ENCODE data around the gene BUD23. TPM values are rescaled to one million over a fixed set of nuclear protein-coding genes. Genes with fewer than 3 reads are reported as not detected.

Gene BUD23
- total RNA-seq, 1 donor from 2014 or later: 74.8 TPM

DNA sequence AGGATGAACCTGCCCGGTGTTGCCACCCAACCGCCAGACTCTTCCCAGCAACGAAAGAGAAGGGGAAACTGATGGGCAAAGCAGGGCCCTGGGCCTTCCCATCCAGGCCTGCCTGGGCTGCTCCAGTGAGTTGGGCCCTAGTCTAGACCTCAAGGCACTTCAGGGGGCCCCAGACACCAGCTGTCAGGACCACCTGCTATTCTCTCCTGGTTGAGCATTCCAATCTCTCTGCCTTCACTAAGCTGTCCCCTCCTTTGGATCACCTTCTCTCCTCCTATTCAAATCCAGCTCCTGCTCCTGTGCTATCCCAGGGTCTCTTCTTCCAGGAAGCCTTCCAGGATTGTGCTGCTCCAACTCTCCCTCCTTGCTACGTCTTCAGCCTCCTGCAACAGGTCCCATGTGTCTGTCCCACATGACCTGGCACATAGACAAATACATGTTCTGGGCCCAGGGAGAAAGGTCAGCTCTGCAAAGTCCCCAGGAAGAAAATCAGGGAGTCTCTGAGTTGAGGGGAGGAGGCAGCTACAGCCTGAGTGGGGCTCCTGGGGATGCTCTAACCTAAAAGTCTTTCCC lies 33.0 kb downstream of the BUD23 start:
- DNase-seq (no peak), ATAC-seq (ENCODE audit: low read depth) (no peak)
- CTCF ChIA-PET: no interaction called here
- peaks cover 21% of the 10 kb centered on the region for H3K4me1 Mint-ChIP-seq
- no peak overlapping the region for H3K4me3 Mint-ChIP-seq
- no peaks in the 10 kb centered on the region for H3K36me3 Mint-ChIP-seq (ENCODE audit: low read depth)
- TF ChIP-seq, protein P1, sequence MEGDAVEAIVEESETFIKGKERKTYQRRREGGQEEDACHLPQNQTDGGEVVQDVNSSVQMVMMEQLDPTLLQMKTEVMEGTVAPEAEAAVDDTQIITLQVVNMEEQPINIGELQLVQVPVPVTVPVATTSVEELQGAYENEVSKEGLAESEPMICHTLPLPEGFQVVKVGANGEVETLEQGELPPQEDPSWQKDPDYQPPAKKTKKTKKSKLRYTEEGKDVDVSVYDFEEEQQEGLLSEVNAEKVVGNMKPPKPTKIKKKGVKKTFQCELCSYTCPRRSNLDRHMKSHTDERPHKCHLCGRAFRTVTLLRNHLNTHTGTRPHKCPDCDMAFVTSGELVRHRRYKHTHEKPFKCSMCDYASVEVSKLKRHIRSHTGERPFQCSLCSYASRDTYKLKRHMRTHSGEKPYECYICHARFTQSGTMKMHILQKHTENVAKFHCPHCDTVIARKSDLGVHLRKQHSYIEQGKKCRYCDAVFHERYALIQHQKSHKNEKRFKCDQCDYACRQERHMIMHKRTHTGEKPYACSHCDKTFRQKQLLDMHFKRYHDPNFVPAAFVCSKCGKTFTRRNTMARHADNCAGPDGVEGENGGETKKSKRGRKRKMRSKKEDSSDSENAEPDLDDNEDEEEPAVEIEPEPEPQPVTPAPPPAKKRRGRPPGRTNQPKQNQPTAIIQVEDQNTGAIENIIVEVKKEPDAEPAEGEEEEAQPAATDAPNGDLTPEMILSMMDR (IDR thresholded peaks at IDR 0.05): no peak
- no peak overlapping the region for H3K27ac Mint-ChIP-seq
- peaks cover 40% of the 10 kb centered on the region for H3K27me3 Mint-ChIP-seq
- POLR2A ChIA-PET: interaction anchor here (0.6 to 1.4 kb wide), 2 partner anchors 9 to 22 kb away, joined by 3 to 12 read pairs; partner anchors contain the start of gene ABHD11
- intact Hi-C loops (cut with micrococcal nuclease): no loop called here
- no peaks in the 10 kb centered on the region for H3K9me3 Mint-ChIP-seq

DNA sequence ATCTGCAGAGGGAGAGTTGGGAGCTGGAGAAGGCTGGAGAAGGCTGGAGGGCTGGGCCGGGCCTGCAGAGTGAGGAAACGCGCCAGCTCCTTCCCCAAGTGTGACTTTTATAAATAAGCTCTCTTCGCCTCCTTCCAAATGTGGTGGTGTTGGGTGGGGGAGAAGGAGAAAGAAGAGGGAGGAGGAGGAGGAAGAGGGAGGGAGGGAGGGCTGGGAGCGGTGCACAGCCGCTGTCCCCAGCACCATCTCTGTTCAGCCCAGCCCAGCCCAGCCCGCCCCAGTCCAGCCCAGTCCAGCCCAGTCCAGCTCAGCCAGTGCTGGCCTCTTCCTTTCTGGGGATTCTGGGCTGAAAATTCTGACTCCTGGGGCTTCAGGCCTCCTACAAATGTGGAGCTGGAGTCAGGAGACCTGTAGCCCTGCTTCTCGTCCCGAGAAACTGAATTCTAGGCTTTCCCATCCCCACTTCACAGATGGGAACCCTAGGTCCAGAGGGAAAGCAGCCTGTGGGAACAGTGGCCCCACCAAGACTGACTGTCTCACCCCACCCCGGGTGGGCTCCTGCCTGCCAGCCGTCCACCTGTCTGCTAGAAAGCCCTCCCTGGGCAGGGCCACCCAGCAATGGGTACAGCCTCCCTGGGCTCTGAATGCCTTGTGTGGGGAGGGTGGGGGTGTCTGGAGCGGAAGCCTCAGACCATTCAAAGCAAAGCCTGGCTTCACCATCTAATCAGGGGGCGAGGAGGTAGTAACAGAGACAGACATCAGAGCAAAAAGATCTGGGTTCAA lies 33.8 kb downstream of the BUD23 start:
- ATAC-seq (ENCODE audit: low read depth) (no peak), DNase-seq (no peak)
- intact Hi-C loops (cut with micrococcal nuclease): no loop called here
- Mint-ChIP-seq H3K9me3 (no peaks in the 10 kb centered on the region), H3K4me3 (peak overlapping the region; percentile 68), H3K36me3 (ENCODE audit: low read depth) (no peaks in the 10 kb centered on the region), H3K27ac (no peak overlapping the region), H3K4me1 (peaks cover 21% of the 10 kb centered on the region), H3K27me3 (peaks cover 37% of the 10 kb centered on the region)
- POLR2A ChIA-PET: interaction anchor here (0.6 to 1.4 kb wide), 4 partner anchors 9 to 195 kb away, joined by 3 to 12 read pairs (median 7); partner anchors contain the start of genes ABHD11 and BAZ1B
- CTCF ChIA-PET: no interaction called here
- TF ChIP-seq, protein P1 (IDR thresholded peaks at IDR 0.05): no peak

DNA sequence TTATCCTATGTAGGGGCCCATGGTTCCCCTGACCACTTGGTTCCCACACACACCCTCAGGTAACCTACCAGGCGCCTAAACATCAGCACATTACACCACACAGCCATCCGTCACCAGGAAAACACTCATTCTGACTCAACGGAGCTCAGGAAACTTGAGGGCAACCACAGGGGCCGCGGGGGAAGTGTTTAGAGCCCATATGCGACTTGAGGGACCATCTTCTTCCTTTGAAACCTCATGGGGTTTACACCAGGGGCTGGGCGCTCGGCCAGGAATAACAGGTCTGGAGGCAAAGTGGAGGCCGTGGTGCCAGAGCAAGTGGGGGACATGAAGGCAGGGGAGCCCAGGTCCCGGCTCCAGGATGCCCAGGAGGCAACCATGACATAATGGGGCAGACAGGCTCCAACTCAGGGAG lies 34.6 kb downstream of the BUD23 start:
- Mint-ChIP-seq H3K4me1 (peaks cover 21% of the 10 kb centered on the region), H3K27me3 (peaks cover 35% of the 10 kb centered on the region), H3K9me3 (no peaks in the 10 kb centered on the region), H3K4me3 (peak overlapping the region; percentile 68), H3K27ac (no peak overlapping the region), H3K36me3 (ENCODE audit: low read depth) (no peaks in the 10 kb centered on the region)
- ChIA-PET CTCF (no interaction called here), POLR2A (interaction anchor here (1.0 to 1.4 kb wide), 2 partner anchors 20 to 195 kb away, joined by 3 to 5 read pairs; partner anchors contain the start of genes ABHD11 and BAZ1B)
- DNase-seq (peak; percentile 38), ATAC-seq (ENCODE audit: low read depth) (peak; percentile 48)
- intact Hi-C loops (cut with micrococcal nuclease): loop anchor here (1.0 to 2.0 kb wide), 3 partner anchors 11 to 51 kb away; partner anchors contain the start of genes BUD23, DNAJC30 and VPS37D
- TF ChIP-seq, protein P1 (IDR thresholded peaks at IDR 0.05): no peak

DNA sequence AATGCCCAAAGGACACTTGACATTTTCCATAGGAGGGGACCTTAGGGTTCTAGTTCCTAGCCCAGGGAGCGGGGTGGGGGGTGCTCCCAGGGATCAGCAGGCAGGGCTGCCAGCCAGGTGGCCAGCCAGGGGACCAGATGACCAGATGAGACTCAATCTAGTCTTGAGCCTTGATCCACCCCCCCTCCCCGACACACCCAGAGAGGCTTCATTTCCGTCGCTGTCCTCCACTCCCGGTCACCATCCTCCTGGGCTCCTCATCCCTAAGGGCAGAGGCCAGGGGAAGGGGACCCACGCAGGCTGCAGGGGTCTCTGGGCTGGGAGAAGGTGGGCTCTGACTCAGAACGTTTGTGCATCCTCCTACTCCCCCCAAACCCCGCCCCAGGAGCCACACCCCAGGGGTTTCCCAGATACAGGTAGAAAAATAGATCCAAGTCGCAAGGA lies 35.1 kb downstream of the BUD23 start:
- TF ChIP-seq, protein P1 (IDR thresholded peaks at IDR 0.05): no peak
- Mint-ChIP-seq H3K27ac (no peak overlapping the region), H3K36me3 (ENCODE audit: low read depth) (no peaks in the 10 kb centered on the region), H3K4me3 (peak overlapping the region; percentile 68), H3K27me3 (peaks cover 31% of the 10 kb centered on the region), H3K4me1 (peaks cover 21% of the 10 kb centered on the region), H3K9me3 (no peaks in the 10 kb centered on the region)
- ATAC-seq (ENCODE audit: low read depth) (no peak), DNase-seq (no peak)
- CTCF ChIA-PET: no interaction called here
- POLR2A ChIA-PET: no interaction called here
- intact Hi-C loops (cut with micrococcal nuclease): loop anchor here (1.0 to 2.0 kb wide), 3 partner anchors 11 to 52 kb away; partner anchors contain the start of genes BUD23, DNAJC30 and VPS37D

Measured in activated B cell treated with CpG ODN at 0.5 μM for 24 hours (primary cell).